HepG2 (cell line): ENCODE measurements around the gene FIBP. TPM values are rescaled to one million over a fixed set of nuclear protein-coding genes. Genes with fewer than 3 reads are reported as not detected.

Source experiments
- FOXO1 ChIP-seq: sonication (generic); formaldehyde crosslinking; IDR thresholded peaks from 2 replicates; pipeline ENCODE4 v1.4.0; 2020; ENCODE audit warnings: missing genetic modification reagents
- JUND ChIP-seq: sonication (generic); formaldehyde crosslinking; IDR thresholded peaks from 2 replicates; pipeline ENCODE4 v1.8.0; 2022; ENCODE audit warnings: mild to moderate bottlenecking, missing genetic modification reagents
- MEIS2 ChIP-seq: sonication (generic); formaldehyde crosslinking; IDR thresholded peaks from 2 replicates; pipeline ENCODE4 v1.9.0; 2021; ENCODE audit warnings: mild to moderate bottlenecking, missing genetic modification reagents
- NFYB ChIP-seq: sonication (generic); formaldehyde crosslinking; IDR thresholded peaks from 2 replicates; pipeline ENCODE4 v1.4.0; 2020; ENCODE audit warnings: missing genetic modification reagents
- ONECUT2 ChIP-seq: sonication (generic); formaldehyde crosslinking; IDR thresholded peaks from 2 replicates; pipeline ENCODE4 v1.4.0; 2020; ENCODE audit warnings: missing genetic modification reagents
- PHF20 ChIP-seq: sonication (generic); formaldehyde crosslinking; IDR thresholded peaks from 2 replicates; pipeline ENCODE4 v1.5.0; 2020; ENCODE audit warnings: mild to moderate bottlenecking, missing genetic modification reagents
- PLRG1 ChIP-seq: fragments of 450-650 bp; conservative IDR thresholded peaks from 2 replicates; pipeline ENCODE4 v1.6.1; 2016
- SRSF9 ChIP-seq: fragments of 200-400 bp; formaldehyde crosslinking; IDR thresholded peaks from 2 replicates; pipeline ENCODE4 v1.6.1; 2018; ENCODE audit warnings: borderline replicate concordance, mild to moderate bottlenecking, low read depth, low read length; ENCODE audit not compliant: insufficient read depth, poor library complexity, severe bottlenecking
- TBX3 ChIP-seq: fragments of 450-650 bp; IDR thresholded peaks from 2 replicates; pipeline ENCODE4 v1.6.1; 2017; ENCODE audit warnings: antibody characterized with exemption, mild to moderate bottlenecking, inconsistent platforms, borderline replicate concordance
- TCF7 ChIP-seq: sonication (generic); IDR thresholded peaks from 2 replicates; pipeline ENCODE4 v1.6.1; 2016; ENCODE audit warnings: antibody characterized with exemption, low read depth
- ZFP37 ChIP-seq: sonication (generic); formaldehyde crosslinking; IDR thresholded peaks from 2 replicates; pipeline ENCODE4 v1.4.0; 2020; ENCODE audit warnings: missing genetic modification reagents, borderline replicate concordance
- ZNF3 ChIP-seq: IDR thresholded peaks from 2 replicates; pipeline ENCODE4 v1.7.0; 2017; ENCODE audit warnings: inconsistent platforms
- polyA plus RNA-seq, 8 experiments: library from polyadenylated mRNA; depleted of rRNA in 3 of 8; stranded (reverse) in 7 of 8; unstranded in 1 of 8; fragments of >200 nt; fragmentation: Illumina TruSeq in 4 of 8; extraction: Trizol in 4 of 8; gene quantifications; 2 replicates each; pipeline versions ENCODE4 v1.2.1 to v1.2.3, GENCODE V29; 2011 to 2016; ENCODE audit warnings: low read depth in 4 of 8, missing spikeins in 1 of 8, mixed read lengths in 1 of 8; ENCODE audit not compliant: insufficient read depth in 1 of 8
- total RNA-seq, 5 experiments: library from RNA; depleted of rRNA; stranded (reverse); fragments of >200 nt; fragmentation: Illumina TruSeq; extraction: Trizol; gene quantifications; 2 replicates each; pipeline ENCODE4 v1.2.3, GENCODE V29; 2016; ENCODE audit warnings: low read depth in 1 of 5
- TF ChIP-seq, protein P1 (sequence below): sonication (generic); formaldehyde crosslinking; IDR thresholded peaks from 2 replicates; pipeline ENCODE4 v1.9.0; 2021; ENCODE audit warnings: mild to moderate bottlenecking, missing genetic modification reagents
- TF ChIP-seq, protein P2 (sequence below): sonication (generic); formaldehyde crosslinking; IDR thresholded peaks from 2 replicates; pipeline ENCODE4 v1.4.0; 2020; ENCODE audit warnings: missing genetic modification reagents
- TF ChIP-seq, protein P3 (sequence below): sonication (generic); formaldehyde crosslinking; IDR thresholded peaks from 2 replicates; pipeline ENCODE4 v1.8.1; 2023; ENCODE audit warnings: mild to moderate bottlenecking, missing genetic modification reagents

The FIBP gene
- total and polyA plus RNA-seq, 2 of the 13 experiments (the other 11 are each of a cell fraction or from before 2014, with no cell fraction given): 42.9 to 62.1 TPM

DNA sequence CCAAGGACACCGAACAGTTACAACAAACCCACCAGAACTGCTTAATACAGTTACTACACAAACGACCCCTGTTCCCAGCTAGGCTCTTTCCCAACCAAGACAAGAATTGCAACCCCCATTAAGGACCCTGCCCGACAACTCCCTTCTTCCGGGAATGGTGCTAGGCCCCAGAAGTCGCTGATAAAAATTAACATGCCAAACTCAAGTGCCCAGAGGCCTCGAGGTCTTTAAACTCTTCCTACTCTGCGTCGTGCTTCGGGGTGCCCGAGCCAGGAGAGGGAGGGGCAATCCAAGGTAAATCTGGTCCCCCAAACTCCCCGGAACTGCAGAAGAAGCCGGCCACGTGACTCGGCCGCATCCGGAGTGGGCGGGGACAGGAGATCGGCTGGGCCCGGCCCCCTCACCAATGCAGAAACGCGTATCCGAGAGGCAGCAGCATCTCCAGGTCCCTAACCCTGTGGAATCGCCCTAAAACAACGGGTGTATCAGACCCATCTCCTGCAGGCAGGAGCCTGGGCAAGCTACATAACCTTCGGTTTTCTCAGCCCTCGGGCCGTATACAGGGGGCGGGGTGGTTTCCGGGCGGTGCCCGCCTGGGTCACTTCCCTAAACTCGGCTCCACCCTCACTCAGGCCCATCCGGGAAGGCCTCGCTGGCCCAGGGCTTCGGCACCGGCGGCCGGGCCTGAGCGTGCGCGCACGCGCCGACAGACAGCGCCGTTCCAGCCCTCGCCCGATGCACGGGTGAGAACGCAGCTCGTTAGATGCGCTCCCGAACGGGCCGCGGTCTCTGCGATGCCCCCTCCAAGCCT lies 31.4 kb downstream of the FIBP start (continued):
- TF ChIP-seq SRSF9: no peak
- no peak for TF ChIP-seq MEIS2
- TF ChIP-seq PLRG1: no peak
- no peak for TF ChIP-seq ONECUT2 (CRISPR knock-in tag)
- no peak for TF ChIP-seq NFYB (CRISPR knock-in tag)
- TF ChIP-seq, protein P1, sequence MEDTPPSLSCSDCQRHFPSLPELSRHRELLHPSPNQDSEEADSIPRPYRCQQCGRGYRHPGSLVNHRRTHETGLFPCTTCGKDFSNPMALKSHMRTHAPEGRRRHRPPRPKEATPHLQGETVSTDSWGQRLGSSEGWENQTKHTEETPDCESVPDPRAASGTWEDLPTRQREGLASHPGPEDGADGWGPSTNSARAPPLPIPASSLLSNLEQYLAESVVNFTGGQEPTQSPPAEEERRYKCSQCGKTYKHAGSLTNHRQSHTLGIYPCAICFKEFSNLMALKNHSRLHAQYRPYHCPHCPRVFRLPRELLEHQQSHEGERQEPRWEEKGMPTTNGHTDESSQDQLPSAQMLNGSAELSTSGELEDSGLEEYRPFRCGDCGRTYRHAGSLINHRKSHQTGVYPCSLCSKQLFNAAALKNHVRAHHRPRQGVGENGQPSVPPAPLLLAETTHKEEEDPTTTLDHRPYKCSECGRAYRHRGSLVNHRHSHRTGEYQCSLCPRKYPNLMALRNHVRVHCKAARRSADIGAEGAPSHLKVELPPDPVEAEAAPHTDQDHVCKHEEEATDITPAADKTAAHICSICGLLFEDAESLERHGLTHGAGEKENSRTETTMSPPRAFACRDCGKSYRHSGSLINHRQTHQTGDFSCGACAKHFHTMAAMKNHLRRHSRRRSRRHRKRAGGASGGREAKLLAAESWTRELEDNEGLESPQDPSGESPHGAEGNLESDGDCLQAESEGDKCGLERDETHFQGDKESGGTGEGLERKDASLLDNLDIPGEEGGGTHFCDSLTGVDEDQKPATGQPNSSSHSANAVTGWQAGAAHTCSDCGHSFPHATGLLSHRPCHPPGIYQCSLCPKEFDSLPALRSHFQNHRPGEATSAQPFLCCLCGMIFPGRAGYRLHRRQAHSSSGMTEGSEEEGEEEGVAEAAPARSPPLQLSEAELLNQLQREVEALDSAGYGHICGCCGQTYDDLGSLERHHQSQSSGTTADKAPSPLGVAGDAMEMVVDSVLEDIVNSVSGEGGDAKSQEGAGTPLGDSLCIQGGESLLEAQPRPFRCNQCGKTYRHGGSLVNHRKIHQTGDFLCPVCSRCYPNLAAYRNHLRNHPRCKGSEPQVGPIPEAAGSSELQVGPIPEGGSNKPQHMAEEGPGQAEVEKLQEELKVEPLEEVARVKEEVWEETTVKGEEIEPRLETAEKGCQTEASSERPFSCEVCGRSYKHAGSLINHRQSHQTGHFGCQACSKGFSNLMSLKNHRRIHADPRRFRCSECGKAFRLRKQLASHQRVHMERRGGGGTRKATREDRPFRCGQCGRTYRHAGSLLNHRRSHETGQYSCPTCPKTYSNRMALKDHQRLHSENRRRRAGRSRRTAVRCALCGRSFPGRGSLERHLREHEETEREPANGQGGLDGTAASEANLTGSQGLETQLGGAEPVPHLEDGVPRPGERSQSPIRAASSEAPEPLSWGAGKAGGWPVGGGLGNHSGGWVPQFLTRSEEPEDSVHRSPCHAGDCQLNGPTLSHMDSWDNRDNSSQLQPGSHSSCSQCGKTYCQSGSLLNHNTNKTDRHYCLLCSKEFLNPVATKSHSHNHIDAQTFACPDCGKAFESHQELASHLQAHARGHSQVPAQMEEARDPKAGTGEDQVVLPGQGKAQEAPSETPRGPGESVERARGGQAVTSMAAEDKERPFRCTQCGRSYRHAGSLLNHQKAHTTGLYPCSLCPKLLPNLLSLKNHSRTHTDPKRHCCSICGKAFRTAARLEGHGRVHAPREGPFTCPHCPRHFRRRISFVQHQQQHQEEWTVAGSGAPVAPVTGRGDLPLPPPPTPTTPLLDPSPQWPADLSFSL: no peak
- no peak for TF ChIP-seq ZFP37 (CRISPR knock-in tag)
- TF ChIP-seq TBX3: no peak
- TF ChIP-seq, protein P2, sequence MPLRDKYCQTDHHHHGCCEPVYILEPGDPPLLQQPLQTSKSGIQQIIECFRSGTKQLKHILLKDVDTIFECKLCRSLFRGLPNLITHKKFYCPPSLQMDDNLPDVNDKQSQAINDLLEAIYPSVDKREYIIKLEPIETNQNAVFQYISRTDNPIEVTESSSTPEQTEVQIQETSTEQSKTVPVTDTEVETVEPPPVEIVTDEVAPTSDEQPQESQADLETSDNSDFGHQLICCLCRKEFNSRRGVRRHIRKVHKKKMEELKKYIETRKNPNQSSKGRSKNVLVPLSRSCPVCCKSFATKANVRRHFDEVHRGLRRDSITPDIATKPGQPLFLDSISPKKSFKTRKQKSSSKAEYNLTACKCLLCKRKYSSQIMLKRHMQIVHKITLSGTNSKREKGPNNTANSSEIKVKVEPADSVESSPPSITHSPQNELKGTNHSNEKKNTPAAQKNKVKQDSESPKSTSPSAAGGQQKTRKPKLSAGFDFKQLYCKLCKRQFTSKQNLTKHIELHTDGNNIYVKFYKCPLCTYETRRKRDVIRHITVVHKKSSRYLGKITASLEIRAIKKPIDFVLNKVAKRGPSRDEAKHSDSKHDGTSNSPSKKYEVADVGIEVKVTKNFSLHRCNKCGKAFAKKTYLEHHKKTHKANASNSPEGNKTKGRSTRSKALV: peak; percentile 84
- TF ChIP-seq, protein P3, sequence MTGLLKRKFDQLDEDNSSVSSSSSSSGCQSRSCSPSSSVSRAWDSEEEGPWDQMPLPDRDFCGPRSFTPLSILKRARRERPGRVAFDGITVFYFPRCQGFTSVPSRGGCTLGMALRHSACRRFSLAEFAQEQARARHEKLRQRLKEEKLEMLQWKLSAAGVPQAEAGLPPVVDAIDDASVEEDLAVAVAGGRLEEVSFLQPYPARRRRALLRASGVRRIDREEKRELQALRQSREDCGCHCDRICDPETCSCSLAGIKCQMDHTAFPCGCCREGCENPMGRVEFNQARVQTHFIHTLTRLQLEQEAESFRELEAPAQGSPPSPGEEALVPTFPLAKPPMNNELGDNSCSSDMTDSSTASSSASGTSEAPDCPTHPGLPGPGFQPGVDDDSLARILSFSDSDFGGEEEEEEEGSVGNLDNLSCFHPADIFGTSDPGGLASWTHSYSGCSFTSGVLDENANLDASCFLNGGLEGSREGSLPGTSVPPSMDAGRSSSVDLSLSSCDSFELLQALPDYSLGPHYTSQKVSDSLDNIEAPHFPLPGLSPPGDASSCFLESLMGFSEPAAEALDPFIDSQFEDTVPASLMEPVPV (CRISPR knock-in tag): 0 out of 2 replicates have a peak, but pooled peaks have one; percentile 25
- TF ChIP-seq ZNF3 (CRISPR knock-in tag): no peak
- peak; percentile 54 for TF ChIP-seq PHF20 (CRISPR knock-in tag)
- TF ChIP-seq TCF7: no peak
- no peak for TF ChIP-seq FOXO1 (CRISPR knock-in tag)
- no peak for TF ChIP-seq JUND
